Lower lobe of right lung (tissue), 2 donors: ENCODE measurements around the gene ATG12. TPM values are rescaled to one million over a fixed set of nuclear protein-coding genes. Genes with fewer than 3 reads are reported as not detected.

Experiments
- ATAC-seq, 2 donors: fragments of 200-7000 bp; cut with Tn5 transposase; one replicate each; pipeline ENCODE4 v1.9.1; 2020 to 2022; ENCODE audit warnings: mild to moderate bottlenecking in 2 of 2, moderate library complexity in 2 of 2
- DNase-seq: peaks from one replicate; pipeline ENCODE4 v3.0.0-alpha.2; 2020
- H3K27ac ChIP-seq: fragments of 200-600 bp; one replicate; pipeline ENCODE4 v1.8.0; 2022
- H3K27me3 ChIP-seq: fragments of 200-600 bp; one replicate; pipeline ENCODE4 v1.8.0; 2022; ENCODE audit warnings: low read depth
- H3K36me3 ChIP-seq: fragments of 200-600 bp; one replicate; pipeline ENCODE4 v1.8.0; 2022; ENCODE audit warnings: mild to moderate bottlenecking
- H3K4me1 ChIP-seq: fragments of 200-600 bp; one replicate; pipeline ENCODE4 v1.8.0; 2022
- H3K4me3 ChIP-seq: fragments of 200-600 bp; one replicate; pipeline ENCODE4 v1.8.0; 2022; ENCODE audit warnings: mild to moderate bottlenecking
- H3K9me3 ChIP-seq: fragments of 200-600 bp; one replicate; pipeline ENCODE4 v1.8.0; 2022
- intact Hi-C: fragments of 100-400 bp; cut with DNase I; formaldehyde crosslinking; loops from one replicate; pipeline ENCODE4 v1.11.0; 2022
- total RNA-seq: library from RNA; stranded (reverse); fragmentation: NEBNext Ultra II Directional; extraction: Animal tissue kit (Norgen Biotek cat#: 25700); gene quantifications from one replicate; pipeline ENCODE4 v1.2.1, GENCODE V29; 2021
- TF ChIP-seq, protein P1 (sequence below): fragments of 200-600 bp; IDR thresholded peaks from one replicate; pipeline ENCODE4 v1.8.0; 2022; ENCODE audit warnings: antibody characterized with exemption, mild to moderate bottlenecking
- donor health status: DM: no; HTN: yes; CAD: no; lungs with severe emphysema.

Gene ATG12
- total RNA-seq, 1 donor from 2014 or later, result 35.7 TPM

DNA sequence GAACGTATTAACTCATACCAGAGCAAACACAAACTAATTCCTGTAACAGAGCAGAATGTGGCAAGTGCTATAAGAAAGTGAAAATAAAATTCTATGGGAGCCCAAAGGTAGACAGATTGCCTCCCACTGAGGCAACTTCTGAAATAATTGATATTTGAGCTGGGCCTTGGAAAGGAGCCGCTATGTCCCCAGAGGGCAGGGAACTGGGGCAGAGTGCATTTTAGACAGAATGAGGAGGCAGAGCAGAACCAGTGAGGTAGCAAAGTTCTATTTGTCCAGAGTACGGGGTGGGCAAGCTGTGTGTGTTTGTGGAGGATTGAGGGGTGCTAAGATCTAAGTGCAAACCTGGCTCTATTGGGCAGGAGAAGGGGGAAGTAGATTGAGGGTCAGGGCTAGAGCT lies 44.7 kb downstream of the ATG12 start:
- intact Hi-C loops, result no loop called here
- Histone ChIP-seq H3K4me3 (no peak overlapping the region), H3K27ac (no peak overlapping the region), H3K36me3 (no peaks in the 10 kb centered on the region), H3K27me3 (no peaks in the 10 kb centered on the region), H3K4me1 (no peaks in the 10 kb centered on the region), H3K9me3 (no peaks in the 10 kb centered on the region)
- ATAC-seq, result no peak
- no peak for DNase-seq
- TF ChIP-seq, protein P1, sequence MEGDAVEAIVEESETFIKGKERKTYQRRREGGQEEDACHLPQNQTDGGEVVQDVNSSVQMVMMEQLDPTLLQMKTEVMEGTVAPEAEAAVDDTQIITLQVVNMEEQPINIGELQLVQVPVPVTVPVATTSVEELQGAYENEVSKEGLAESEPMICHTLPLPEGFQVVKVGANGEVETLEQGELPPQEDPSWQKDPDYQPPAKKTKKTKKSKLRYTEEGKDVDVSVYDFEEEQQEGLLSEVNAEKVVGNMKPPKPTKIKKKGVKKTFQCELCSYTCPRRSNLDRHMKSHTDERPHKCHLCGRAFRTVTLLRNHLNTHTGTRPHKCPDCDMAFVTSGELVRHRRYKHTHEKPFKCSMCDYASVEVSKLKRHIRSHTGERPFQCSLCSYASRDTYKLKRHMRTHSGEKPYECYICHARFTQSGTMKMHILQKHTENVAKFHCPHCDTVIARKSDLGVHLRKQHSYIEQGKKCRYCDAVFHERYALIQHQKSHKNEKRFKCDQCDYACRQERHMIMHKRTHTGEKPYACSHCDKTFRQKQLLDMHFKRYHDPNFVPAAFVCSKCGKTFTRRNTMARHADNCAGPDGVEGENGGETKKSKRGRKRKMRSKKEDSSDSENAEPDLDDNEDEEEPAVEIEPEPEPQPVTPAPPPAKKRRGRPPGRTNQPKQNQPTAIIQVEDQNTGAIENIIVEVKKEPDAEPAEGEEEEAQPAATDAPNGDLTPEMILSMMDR, result no peak

DNA sequence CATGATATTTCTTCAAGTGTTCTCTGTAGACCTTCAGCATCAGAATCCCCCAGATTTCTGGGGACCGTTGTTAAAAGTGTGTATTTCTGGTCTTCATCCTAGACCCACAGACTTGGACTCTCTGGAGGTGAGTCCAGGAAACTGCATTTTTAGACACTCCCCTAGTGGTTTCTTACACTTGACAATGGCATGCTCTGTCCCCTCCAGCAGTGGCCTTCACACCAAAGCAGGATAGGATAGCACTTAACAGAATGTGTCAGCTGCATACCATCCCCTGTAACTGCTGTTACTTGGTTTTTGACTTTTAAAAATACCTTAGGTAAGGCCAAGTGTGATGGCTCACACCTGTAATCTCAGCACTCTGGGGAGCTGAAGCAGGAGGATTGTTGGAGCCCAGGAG lies 45.7 kb downstream of the ATG12 start:
- Histone ChIP-seq H3K27me3 (no peaks in the 10 kb centered on the region), H3K9me3 (no peaks in the 10 kb centered on the region), H3K36me3 (no peaks in the 10 kb centered on the region), H3K4me1 (no peaks in the 10 kb centered on the region), H3K27ac (no peak overlapping the region), H3K4me3 (no peak overlapping the region)
- DNase-seq (no peak), ATAC-seq (no peak)
- intact Hi-C loops, result no loop called here
- TF ChIP-seq, protein P1, result no peak

DNA sequence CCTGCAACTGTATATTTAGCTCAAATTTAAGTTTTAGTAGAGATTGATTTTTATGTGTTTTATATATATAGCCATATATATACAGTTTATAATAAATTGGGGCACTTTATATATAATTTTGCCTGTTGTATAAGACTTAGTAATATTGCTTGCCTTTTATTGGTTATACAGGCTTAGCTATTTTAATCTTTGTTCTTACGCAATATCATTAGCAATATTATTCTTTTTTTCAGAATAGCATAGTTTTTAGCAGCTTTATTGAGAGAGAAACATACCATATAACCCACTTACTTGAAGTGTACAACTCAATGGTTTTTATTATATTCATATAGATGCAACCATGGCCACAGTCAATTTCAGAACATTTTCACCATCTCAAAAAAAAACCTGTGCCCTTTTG lies 52.9 kb downstream of the ATG12 start:
- no peaks in the 10 kb centered on the region for H3K36me3 ChIP-seq
- DNase-seq (no peak), ATAC-seq (no peak)
- H3K27ac ChIP-seq, result no peak overlapping the region
- no peaks in the 10 kb centered on the region for H3K27me3 ChIP-seq
- intact Hi-C loops, result no loop called here
- H3K9me3 ChIP-seq, result no peaks in the 10 kb centered on the region
- H3K4me3 ChIP-seq, result no peak overlapping the region
- no peaks in the 10 kb centered on the region for H3K4me1 ChIP-seq
- TF ChIP-seq, protein P1, result no peak

DNA sequence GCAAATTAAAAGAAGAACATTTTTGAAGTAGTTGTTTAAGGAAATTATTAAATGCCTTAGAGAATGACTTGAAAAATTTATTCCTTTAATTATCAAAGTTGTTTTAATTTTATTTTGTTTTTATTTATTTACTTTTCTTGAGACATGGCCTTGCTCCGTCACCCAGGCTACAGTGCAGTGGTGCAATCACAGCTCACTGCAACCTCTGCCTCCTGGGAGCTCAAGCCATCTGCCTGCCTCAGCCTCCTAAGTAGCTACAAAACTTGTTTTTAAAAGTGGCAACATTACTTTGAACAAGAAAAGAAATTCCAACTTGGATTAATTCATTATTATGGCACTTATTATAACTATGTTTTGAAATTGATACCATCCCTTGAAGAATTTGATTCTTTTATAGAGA lies 53.9 kb downstream of the ATG12 start:
- no peaks in the 10 kb centered on the region for H3K36me3 ChIP-seq
- no peaks in the 10 kb centered on the region for H3K9me3 ChIP-seq
- H3K4me1 ChIP-seq, result no peaks in the 10 kb centered on the region
- TF ChIP-seq, protein P1, result no peak
- H3K27ac ChIP-seq, result no peak overlapping the region
- DNase-seq (no peak), ATAC-seq (no peak)
- H3K27me3 ChIP-seq, result no peaks in the 10 kb centered on the region
- no peak overlapping the region for H3K4me3 ChIP-seq
- intact Hi-C loops, result no loop called here

DNA sequence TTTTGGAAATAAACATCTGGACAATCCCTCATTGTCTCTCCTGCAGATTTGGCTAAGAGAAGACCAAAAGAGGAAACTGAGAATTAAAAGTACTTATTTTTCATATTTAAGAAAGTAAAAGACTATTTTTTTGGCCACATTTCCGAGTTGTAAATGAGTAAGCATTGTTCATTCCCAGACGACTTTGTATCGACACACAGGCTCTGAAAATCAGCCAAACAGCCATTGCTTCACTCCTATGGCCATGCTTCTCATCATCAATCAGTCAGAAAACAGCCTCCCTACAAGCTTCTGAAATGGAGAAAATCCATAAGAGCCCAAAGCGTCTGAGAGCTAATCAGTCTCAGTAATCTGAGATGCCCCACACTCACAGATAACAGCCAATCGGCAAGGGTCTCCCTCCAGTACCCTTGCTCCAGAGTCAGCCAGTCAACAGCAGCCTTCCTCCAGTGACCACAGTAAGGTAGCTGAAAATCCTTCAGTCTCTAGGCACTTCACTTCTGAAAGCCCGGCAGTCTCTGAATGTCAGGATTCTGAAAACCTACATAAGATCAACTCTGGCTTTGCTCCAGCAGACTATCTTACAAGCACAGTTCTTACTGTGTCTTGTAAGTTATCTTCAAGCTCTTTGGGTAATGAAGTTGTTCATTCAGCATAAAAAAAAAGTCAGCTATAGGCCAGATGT lies 55.8 kb downstream of the ATG12 start:
- Histone ChIP-seq H3K4me3 (no peak overlapping the region), H3K9me3 (no peaks in the 10 kb centered on the region), H3K4me1 (no peaks in the 10 kb centered on the region), H3K27ac (no peak overlapping the region), H3K36me3 (no peaks in the 10 kb centered on the region), H3K27me3 (peaks cover 4% of the 10 kb centered on the region)
- intact Hi-C loops, result no loop called here
- DNase-seq (no peak), ATAC-seq (no peak)
- TF ChIP-seq, protein P1, result no peak
